ENCODE data around the gene ACSS2.

- TF ChIP-seq CTCF (IDR thresholded peaks at IDR 0.05; ENCODE audit: low read length) (no peak), EZH2phosphoT487 (IDR thresholded peaks at IDR 0.05; ENCODE audit: low read length) (no peak), EZH2 (optimal IDR thresholded peaks at IDR 0.05; ENCODE audit: low read depth, low read length) (no peak)
Observed at GRCh38 chr20:34968042-34968775, 91.8 kb downstream of the ACSS2 start.
